Keratinocyte (primary cell): ENCODE data around the gene LHCGR. TPM values are rescaled to one million over a fixed set of nuclear protein-coding genes. Genes with fewer than 3 reads are reported as not detected.

Source experiments
- DNase-seq: peaks from one replicate; pipeline ENCODE4 v3.0.0-alpha.2; 2011; ENCODE audit warnings: low read depth, missing footprints, low spot score
- FAIRE-seq: peaks from 2 replicates; lab custom pipeline; 2011; peaks lifted over from hg19 to GRCh38; lab: Jason Lieb, UNC
- H2AFZ ChIP-seq: 2 replicates; pipeline ENCODE4 v1.6.0; 2012; ENCODE audit warnings: low read length, control low read depth, inconsistent platforms; ENCODE audit not compliant: control insufficient read depth
- H3K27ac ChIP-seq: 2 replicates; pipeline ENCODE4 v1.5.1; 2011; ENCODE audit warnings: low read length; ENCODE audit not compliant: control insufficient read depth, insufficient read depth
- H3K27me3 ChIP-seq: 3 replicates; pipeline ENCODE4 v1.6.0; 2011; ENCODE audit warnings: low read length; ENCODE audit not compliant: control insufficient read depth, insufficient read depth; ENCODE audit errors: extremely low read depth
- H3K36me3 ChIP-seq, 2 experiments: 2 replicates in 1 of 2; 3 replicates in 1 of 2; pipeline ENCODE4 v1.5.1; 2011; ENCODE audit warnings: low read length in 2 of 2, mild to moderate bottlenecking in 1 of 2; ENCODE audit not compliant: control insufficient read depth in 2 of 2, insufficient read depth in 2 of 2; ENCODE audit errors: extremely low read depth in 1 of 2
- H3K4me1 ChIP-seq: 3 replicates; pipeline ENCODE4 v1.5.1; 2011; ENCODE audit warnings: low read length; ENCODE audit not compliant: control insufficient read depth, insufficient read depth; ENCODE audit errors: extremely low read depth
- H3K4me2 ChIP-seq: 3 replicates; pipeline ENCODE4 v1.6.0; 2011; ENCODE audit warnings: low read depth, low read length; ENCODE audit not compliant: control insufficient read depth, insufficient read depth; ENCODE audit errors: extremely low read depth
- H3K4me3 ChIP-seq, 3 experiments: fragments of 200-600 bp in 1 of 3; sonication (generic) in 1 of 3; 2 replicates in 2 of 3; 3 replicates in 1 of 3; pipeline ENCODE4 v1.5.1; 2011 to 2016; ENCODE audit warnings: low read length in 3 of 3, mild to moderate bottlenecking in 3 of 3, control low read depth in 2 of 3, inconsistent platforms in 1 of 3, low read depth in 1 of 3, mixed read lengths in 1 of 3, mixed run types in 1 of 3, moderate library complexity in 1 of 3; ENCODE audit not compliant: control insufficient read depth in 2 of 3, insufficient read depth in 2 of 3; ENCODE audit errors: extremely low read depth in 1 of 3
- H3K79me2 ChIP-seq: 2 replicates; pipeline ENCODE4 v1.6.0; 2012; ENCODE audit warnings: low read length; ENCODE audit not compliant: control insufficient read depth, insufficient read depth
- H3K9ac ChIP-seq: 3 replicates; pipeline ENCODE4 v1.6.0; 2011; ENCODE audit warnings: low read length; ENCODE audit not compliant: control insufficient read depth, insufficient read depth; ENCODE audit errors: extremely low read depth
- H3K9me1 ChIP-seq: 3 replicates; pipeline ENCODE4 v1.6.0; 2011; ENCODE audit warnings: low read length; ENCODE audit not compliant: control insufficient read depth, insufficient read depth; ENCODE audit errors: extremely low read depth
- H3K9me3 ChIP-seq: 2 replicates; pipeline ENCODE4 v1.5.1; 2012; ENCODE audit warnings: low read depth, low read length; ENCODE audit not compliant: control insufficient read depth
- H4K20me1 ChIP-seq: 3 replicates; pipeline ENCODE4 v1.6.0; 2011; ENCODE audit warnings: low read length; ENCODE audit not compliant: control insufficient read depth, insufficient read depth; ENCODE audit errors: extremely low read depth
- EZH2 ChIP-seq: IDR thresholded peaks from one replicate; pipeline ENCODE4 v1.6.1; 2012; ENCODE audit warnings: inconsistent platforms, mild to moderate bottlenecking, low read length, moderate library complexity
- dilution Hi-C: fragments of 300-500 bp; cut with MboI; formaldehyde crosslinking; loops from one replicate; pipeline ENCODE4 v1.7.0; 2020; ENCODE audit warnings: low sequenced_read_pairs; ENCODE audit not compliant: extremely low pct_ligation_motif_present
- polyA plus RNA-seq, 5 experiments: library from polyadenylated mRNA; depleted of rRNA in 3 of 5; stranded (reverse) in 3 of 5; stranded (forward) in 1 of 5; unstranded in 1 of 5; fragments of >200 nt; gene quantifications; 1 replicate in 1 of 5; 2 replicates in 3 of 5; 3 replicates in 1 of 5; pipeline versions ENCODE4 v1.2.1 to v1.2.3, GENCODE V29; 2011 to 2012; ENCODE audit warnings: missing spikeins in 2 of 5, low read depth in 1 of 5, low replicate concordance in 1 of 5
- TF ChIP-seq, protein P1 (sequence below), 3 experiments: IDR thresholded peaks in 1 of 3; conservative IDR thresholded peaks in 1 of 3; optimal IDR thresholded peaks in 1 of 3; 2 replicates in 2 of 3; 3 replicates in 1 of 3; pipeline versions ENCODE3 to v1.5.1; 2011; ENCODE audit warnings: low read length in 3 of 3, mild to moderate bottlenecking in 3 of 3, moderate library complexity in 2 of 3, control low read depth in 1 of 3, inconsistent platforms in 1 of 3; ENCODE audit not compliant: insufficient read depth in 2 of 3; ENCODE audit errors: extremely low read depth in 1 of 3

The LHCGR gene
- polyA plus RNA-seq, 1 donor (not counting 4 experiments of a cell fraction or from before 2014, with no cell fraction given), result not detected

DNA sequence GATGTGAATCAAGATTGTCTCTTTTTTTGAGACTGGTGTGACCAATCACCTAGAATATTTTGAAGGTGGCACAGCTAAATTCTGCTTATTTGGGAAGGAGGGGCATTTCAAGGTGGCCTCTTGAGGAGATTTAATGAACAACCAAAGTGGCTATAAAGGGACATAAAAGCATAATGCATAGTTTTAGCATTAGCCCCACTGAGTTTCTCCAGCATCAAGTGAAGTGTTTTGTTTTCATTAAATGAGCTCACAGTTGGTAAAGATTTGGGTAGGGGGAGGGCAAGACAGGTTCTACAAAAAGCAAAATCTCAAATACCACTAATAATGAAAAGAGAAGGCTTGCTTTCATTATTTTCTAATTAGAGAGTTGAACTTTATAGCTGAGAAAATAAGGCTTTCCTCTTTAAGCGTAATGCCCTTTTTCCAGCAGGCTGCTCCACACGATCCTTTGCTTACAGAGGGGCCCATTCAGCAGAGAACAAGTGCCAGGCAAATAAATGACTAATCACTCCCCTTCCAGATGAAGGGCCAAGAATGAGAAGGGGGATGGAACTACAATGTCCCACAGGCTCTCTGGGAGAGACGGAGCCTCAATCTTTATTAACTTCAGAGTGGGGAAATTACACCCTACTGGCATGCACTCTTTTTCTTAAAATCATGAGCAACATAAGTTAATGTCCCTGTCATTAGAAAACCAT, 35.9 kb downstream of the LHCGR start:
- H3K4me2 ChIP-seq, result no peak overlapping the region
- no peak overlapping the region for H3K27ac ChIP-seq
- H3K36me3 ChIP-seq, result no peaks in the 10 kb centered on the region
- no peak overlapping the region for H3K9ac ChIP-seq
- no peaks in the 10 kb centered on the region for H3K9me1 ChIP-seq
- H3K79me2 ChIP-seq, result no peaks in the 10 kb centered on the region
- no peaks in the 10 kb centered on the region for H3K4me1 ChIP-seq
- H4K20me1 ChIP-seq, result no peaks in the 10 kb centered on the region
- TF ChIP-seq EZH2, result no peak
- TF ChIP-seq, protein P1, sequence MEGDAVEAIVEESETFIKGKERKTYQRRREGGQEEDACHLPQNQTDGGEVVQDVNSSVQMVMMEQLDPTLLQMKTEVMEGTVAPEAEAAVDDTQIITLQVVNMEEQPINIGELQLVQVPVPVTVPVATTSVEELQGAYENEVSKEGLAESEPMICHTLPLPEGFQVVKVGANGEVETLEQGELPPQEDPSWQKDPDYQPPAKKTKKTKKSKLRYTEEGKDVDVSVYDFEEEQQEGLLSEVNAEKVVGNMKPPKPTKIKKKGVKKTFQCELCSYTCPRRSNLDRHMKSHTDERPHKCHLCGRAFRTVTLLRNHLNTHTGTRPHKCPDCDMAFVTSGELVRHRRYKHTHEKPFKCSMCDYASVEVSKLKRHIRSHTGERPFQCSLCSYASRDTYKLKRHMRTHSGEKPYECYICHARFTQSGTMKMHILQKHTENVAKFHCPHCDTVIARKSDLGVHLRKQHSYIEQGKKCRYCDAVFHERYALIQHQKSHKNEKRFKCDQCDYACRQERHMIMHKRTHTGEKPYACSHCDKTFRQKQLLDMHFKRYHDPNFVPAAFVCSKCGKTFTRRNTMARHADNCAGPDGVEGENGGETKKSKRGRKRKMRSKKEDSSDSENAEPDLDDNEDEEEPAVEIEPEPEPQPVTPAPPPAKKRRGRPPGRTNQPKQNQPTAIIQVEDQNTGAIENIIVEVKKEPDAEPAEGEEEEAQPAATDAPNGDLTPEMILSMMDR (optimal IDR thresholded peaks at IDR 0.05 in 1 of 3, IDR thresholded peaks at IDR 0.05 in 1 of 3, conservative IDR thresholded peaks at IDR 0.05 in 1 of 3; ENCODE audit: extremely low read depth in 1 of 3, insufficient read depth in 2 of 3, low read length in 3 of 3), result no peak
- DNase-seq (no peak), FAIRE-seq (no peak)
- H2AFZ ChIP-seq, result no peak overlapping the region
- dilution Hi-C loops, result no loop called here
- H3K4me3 ChIP-seq, result no peak overlapping the region
- no peaks in the 10 kb centered on the region for H3K9me3 ChIP-seq
- H3K27me3 ChIP-seq, result no peaks in the 10 kb centered on the region

DNA sequence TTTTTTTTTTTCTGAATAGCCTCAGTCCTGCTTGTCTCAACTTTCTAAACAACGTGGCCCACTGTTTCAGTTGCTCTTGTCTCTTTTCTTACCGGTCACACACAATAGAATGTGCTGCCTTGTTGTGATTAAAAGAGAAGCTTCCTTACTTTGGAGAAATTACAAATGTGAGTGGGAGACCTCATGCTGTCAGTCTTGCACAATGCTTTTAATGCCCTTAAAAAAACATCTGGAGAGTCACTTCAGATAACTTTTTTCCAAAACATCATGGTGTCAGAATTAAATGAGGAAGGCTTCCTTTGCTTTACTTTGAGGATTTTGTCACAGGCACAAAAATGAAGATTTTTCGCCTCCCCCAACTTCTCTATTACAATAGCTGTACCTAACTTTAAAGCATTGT, 37.7 kb downstream of the LHCGR start:
- Histone ChIP-seq H3K79me2 (no peaks in the 10 kb centered on the region), H3K36me3 (no peaks in the 10 kb centered on the region), H4K20me1 (no peaks in the 10 kb centered on the region), H3K4me3 (no peak overlapping the region), H3K4me2 (no peak overlapping the region), H3K4me1 (no peaks in the 10 kb centered on the region), H3K27me3 (no peaks in the 10 kb centered on the region), H3K9ac (no peak overlapping the region), H3K9me1 (no peaks in the 10 kb centered on the region), H3K9me3 (no peaks in the 10 kb centered on the region), H3K27ac (no peak overlapping the region), H2AFZ (no peak overlapping the region)
- TF ChIP-seq EZH2, result no peak
- TF ChIP-seq, protein P1 (optimal IDR thresholded peaks at IDR 0.05 in 1 of 3, IDR thresholded peaks at IDR 0.05 in 1 of 3, conservative IDR thresholded peaks at IDR 0.05 in 1 of 3; ENCODE audit: extremely low read depth in 1 of 3, insufficient read depth in 2 of 3, low read length in 3 of 3), result no peak
- dilution Hi-C loops, result no loop called here
- FAIRE-seq (no peak), DNase-seq (no peak)
